ENCODE results near the gene ESYT3.

- TF ChIP-seq CTCF (IDR thresholded peaks at IDR 0.05), result no peak
- TF ChIP-seq POLR2A (IDR thresholded peaks at IDR 0.05), result no peak
Observed at GRCh38 chr3:138464491-138464860, 30.1 kb downstream of the ESYT3 start.

Measured in uterus (tissue), 2 donors.